Left ventricle myocardium inferior (tissue), 1 donor: ENCODE results near the gene TXNDC2. TPM values are rescaled to one million over a fixed set of nuclear protein-coding genes. Genes with fewer than 3 reads are reported as not detected.

Source experiments
- DNase-seq: peaks from one replicate; pipeline ENCODE4 v3.0.0-alpha.2; 2020
- H3K27ac ChIP-seq: fragments of 200-600 bp; replicated peaks from 2 replicates; pipeline ENCODE4 v1.8.0; 2021
- H3K27me3 ChIP-seq: fragments of 200-600 bp; 2 replicates; pipeline ENCODE4 v1.8.0; 2021; ENCODE audit warnings: low read depth
- H3K36me3 ChIP-seq: fragments of 200-600 bp; 2 replicates; pipeline ENCODE4 v1.8.0; 2021
- H3K4me1 ChIP-seq: fragments of 200-600 bp; 2 replicates; pipeline ENCODE4 v1.8.0; 2021
- H3K4me3 ChIP-seq: fragments of 200-600 bp; 2 replicates; pipeline ENCODE4 v1.8.0; 2021; ENCODE audit warnings: mild to moderate bottlenecking, moderate library complexity
- H3K9me3 ChIP-seq: fragments of 200-600 bp; replicated peaks from 2 replicates; pipeline ENCODE4 v1.8.0; 2021
- intact Hi-C: fragments of 100-400 bp; cut with micrococcal nuclease; formaldehyde crosslinking; loops from one replicate; pipeline ENCODE4 v1.11.0; 2022
- total RNA-seq: library from RNA; stranded (reverse); fragmentation: NEBNext Ultra II Directional; extraction: Animal tissue kit (Norgen Biotek cat#: 25700); gene quantifications from one replicate; pipeline ENCODE4 v1.2.1, GENCODE V29; 2021
- TF ChIP-seq, protein P1 (sequence below): fragments of 200-600 bp; IDR thresholded peaks from 2 replicates; pipeline ENCODE4 v1.8.0; 2021; ENCODE audit warnings: antibody characterized with exemption, mild to moderate bottlenecking, borderline replicate concordance
- donor health status: DM: no; HTN: yes; CAD: no; lungs with severe emphysema.

TXNDC2 gene
- total RNA-seq, 1 donor from 2014 or later = not detected

- Histone ChIP-seq H3K9me3 (peaks cover 20% of the 10 kb centered on the region), H3K36me3 (no peaks in the 10 kb centered on the region), H3K4me1 (no peaks in the 10 kb centered on the region), H3K4me3 (no peak overlapping the region), H3K27me3 (no peaks in the 10 kb centered on the region), H3K27ac (no peak overlapping the region)
- intact Hi-C loops = no loop called here
- DNase-seq = no peak
- TF ChIP-seq, protein P1, sequence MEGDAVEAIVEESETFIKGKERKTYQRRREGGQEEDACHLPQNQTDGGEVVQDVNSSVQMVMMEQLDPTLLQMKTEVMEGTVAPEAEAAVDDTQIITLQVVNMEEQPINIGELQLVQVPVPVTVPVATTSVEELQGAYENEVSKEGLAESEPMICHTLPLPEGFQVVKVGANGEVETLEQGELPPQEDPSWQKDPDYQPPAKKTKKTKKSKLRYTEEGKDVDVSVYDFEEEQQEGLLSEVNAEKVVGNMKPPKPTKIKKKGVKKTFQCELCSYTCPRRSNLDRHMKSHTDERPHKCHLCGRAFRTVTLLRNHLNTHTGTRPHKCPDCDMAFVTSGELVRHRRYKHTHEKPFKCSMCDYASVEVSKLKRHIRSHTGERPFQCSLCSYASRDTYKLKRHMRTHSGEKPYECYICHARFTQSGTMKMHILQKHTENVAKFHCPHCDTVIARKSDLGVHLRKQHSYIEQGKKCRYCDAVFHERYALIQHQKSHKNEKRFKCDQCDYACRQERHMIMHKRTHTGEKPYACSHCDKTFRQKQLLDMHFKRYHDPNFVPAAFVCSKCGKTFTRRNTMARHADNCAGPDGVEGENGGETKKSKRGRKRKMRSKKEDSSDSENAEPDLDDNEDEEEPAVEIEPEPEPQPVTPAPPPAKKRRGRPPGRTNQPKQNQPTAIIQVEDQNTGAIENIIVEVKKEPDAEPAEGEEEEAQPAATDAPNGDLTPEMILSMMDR = no peak
Measured at GRCh38 chr18:9867071-9867594, 18.6 kb upstream of the TXNDC2 start.

DNA sequence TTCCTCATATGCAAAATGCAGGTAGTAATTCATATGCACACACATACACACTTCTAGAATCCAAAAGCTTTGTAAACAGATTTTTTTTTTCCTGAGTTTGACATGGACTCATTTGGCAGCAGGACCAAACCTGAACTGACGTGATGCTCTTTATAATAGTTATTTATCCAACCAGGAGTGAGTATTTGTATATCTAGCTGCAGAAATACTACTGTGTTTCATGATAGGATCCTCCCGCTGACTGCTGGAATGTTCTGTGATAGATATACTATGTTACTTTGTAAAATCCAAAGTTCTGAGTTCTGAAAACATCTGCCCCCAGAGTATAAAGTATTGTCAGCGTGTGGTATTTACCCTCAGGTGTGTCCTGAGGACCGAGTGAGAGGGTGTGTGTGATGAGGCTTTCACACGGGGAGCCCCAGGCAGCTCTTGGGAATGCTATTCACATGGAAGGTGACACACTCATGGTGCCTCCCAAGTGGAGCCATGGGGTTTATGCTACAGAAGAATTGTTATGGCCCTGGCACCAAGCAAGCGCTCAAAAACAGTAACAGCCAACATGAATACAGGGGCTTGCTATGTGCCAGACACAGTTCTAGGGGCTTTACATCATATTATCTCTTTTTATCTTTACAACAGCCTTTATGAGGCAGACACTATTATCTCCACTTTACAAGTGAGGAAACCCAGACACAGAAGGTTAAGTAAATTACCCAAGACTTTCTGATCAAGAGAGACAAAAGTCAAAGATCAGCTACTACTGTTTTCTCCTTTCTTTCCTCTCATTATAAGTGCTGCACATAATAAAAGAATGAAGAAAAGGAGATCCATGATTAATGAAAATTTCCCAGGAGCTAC lies 16.7 kb upstream of the TXNDC2 start:
- H3K27me3 ChIP-seq = no peaks in the 10 kb centered on the region
- H3K36me3 ChIP-seq = no peaks in the 10 kb centered on the region
- H3K4me3 ChIP-seq = no peak overlapping the region
- intact Hi-C loops = no loop called here
- peaks cover 20% of the 10 kb centered on the region for H3K9me3 ChIP-seq
- no peak for DNase-seq
- no peak overlapping the region for H3K27ac ChIP-seq
- TF ChIP-seq, protein P1 = no peak
- H3K4me1 ChIP-seq = no peaks in the 10 kb centered on the region

GRCh38 chr18:9869715-9870430 lies 15.9 kb upstream of the TXNDC2 start:
- no peak overlapping the region for H3K27ac ChIP-seq

DNA sequence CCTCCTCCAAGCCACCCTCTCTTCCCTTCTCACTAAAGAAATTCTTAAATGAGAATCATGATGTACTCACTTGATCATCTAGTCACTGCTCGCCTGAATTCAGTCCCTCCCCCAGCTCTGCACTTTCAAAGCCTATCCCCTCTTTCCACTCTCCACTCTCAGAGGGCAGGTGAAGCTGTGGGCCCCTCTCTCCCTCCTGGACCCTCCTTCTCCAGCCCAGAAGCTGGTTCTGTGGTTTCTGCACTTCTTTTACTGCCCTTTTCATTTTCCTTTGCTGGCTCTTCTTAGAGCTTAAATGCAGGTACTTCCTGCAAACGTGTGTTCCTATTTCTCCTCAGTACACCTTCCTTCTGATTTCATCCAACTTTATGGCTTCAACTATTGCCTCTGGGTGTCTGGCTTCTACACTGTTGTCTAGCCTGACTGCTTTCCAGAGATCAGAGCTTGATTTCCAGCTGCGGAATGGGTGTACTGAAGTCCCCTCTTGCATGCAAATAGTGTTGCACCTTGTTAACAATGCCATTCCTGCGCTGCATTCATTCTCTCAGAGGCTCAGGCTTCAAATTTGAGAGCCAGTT lies 15.3 kb upstream of the TXNDC2 start:
- peaks cover 14% of the 10 kb centered on the region for H3K9me3 ChIP-seq
- intact Hi-C loops = no loop called here
- no peaks in the 10 kb centered on the region for H3K4me1 ChIP-seq
- DNase-seq = no peak
- H3K27me3 ChIP-seq = no peaks in the 10 kb centered on the region
- TF ChIP-seq, protein P1 = no peak
- H3K36me3 ChIP-seq = no peaks in the 10 kb centered on the region
- H3K27ac ChIP-seq = no peak overlapping the region
- no peak overlapping the region for H3K4me3 ChIP-seq

More at GRCh38 chr18:9869715-9870430, 15.9 kb upstream of the TXNDC2 start:
- Histone ChIP-seq H3K9me3 (peaks cover 20% of the 10 kb centered on the region), H3K4me3 (no peak overlapping the region), H3K36me3 (no peaks in the 10 kb centered on the region), H3K27me3 (no peaks in the 10 kb centered on the region), H3K4me1 (no peaks in the 10 kb centered on the region)
- no peak for DNase-seq
- intact Hi-C loops = no loop called here
- TF ChIP-seq, protein P1 = no peak

GRCh38 chr18:9871244-9871746 lies 14.5 kb upstream of the TXNDC2 start:
- TF ChIP-seq, protein P1 = no peak
- Histone ChIP-seq H3K27me3 (no peaks in the 10 kb centered on the region), H3K4me3 (no peak overlapping the region), H3K4me1 (no peaks in the 10 kb centered on the region), H3K9me3 (peaks cover 6% of the 10 kb centered on the region), H3K36me3 (no peaks in the 10 kb centered on the region), H3K27ac (no peak overlapping the region)
- DNase-seq = no peak
- intact Hi-C loops = no loop called here
